Measurements from ENCODE around the gene CD55.

DNA sequence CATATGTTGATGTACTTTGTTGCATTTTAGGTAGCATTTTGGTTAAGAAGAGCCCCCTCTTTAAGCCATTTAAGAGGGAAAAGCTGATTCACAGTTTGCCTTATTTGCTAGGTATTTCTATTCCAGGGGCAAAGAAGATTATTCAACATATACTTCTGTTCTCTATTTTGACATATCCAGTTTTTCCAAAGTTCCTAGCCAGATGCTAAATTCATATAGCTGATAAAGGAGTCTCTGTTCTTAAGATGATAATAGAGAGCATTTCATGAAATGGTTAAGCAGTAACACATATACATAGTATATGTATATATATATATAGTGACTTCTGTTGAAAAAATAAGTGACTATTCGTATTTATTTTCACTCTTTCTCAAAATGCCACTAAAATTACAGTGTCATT is 15.5 kb upstream of the CD55 start:
- TF ChIP-seq EZH2 (IDR thresholded peaks at IDR 0.05; ENCODE audit: low read length, unreplicated experiment) = no peak
- TF ChIP-seq, protein P1, sequence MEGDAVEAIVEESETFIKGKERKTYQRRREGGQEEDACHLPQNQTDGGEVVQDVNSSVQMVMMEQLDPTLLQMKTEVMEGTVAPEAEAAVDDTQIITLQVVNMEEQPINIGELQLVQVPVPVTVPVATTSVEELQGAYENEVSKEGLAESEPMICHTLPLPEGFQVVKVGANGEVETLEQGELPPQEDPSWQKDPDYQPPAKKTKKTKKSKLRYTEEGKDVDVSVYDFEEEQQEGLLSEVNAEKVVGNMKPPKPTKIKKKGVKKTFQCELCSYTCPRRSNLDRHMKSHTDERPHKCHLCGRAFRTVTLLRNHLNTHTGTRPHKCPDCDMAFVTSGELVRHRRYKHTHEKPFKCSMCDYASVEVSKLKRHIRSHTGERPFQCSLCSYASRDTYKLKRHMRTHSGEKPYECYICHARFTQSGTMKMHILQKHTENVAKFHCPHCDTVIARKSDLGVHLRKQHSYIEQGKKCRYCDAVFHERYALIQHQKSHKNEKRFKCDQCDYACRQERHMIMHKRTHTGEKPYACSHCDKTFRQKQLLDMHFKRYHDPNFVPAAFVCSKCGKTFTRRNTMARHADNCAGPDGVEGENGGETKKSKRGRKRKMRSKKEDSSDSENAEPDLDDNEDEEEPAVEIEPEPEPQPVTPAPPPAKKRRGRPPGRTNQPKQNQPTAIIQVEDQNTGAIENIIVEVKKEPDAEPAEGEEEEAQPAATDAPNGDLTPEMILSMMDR (conservative IDR thresholded peaks at IDR 0.05; ENCODE audit: low read depth, low read length) = no peak

Data from PC-3 (cell line).